Mononuclear cell (primary cell): ENCODE data around the gene CXCR6. TPM values are rescaled to one million over a fixed set of nuclear protein-coding genes. Genes with fewer than 3 reads are reported as not detected.
"Not testable (repeated sequence)": the region's sequence is repeated elsewhere in the genome, so short reads cannot be mapped to it uniquely, and the experiment has no call there.

Experiments used
- H3K27me3 ChIP-seq: 2 replicates; pipeline ENCODE4 v1.6.0; 2011; ENCODE audit warnings: low read length, control low read depth; ENCODE audit not compliant: insufficient read depth
- H3K4me1 ChIP-seq: 2 replicates; pipeline ENCODE4 v1.5.1; 2011; ENCODE audit warnings: mild to moderate bottlenecking, low read length, control low read depth; ENCODE audit not compliant: insufficient read depth
- H3K4me3 ChIP-seq: 2 replicates; pipeline ENCODE4 v1.5.1; 2011; ENCODE audit warnings: mild to moderate bottlenecking, low read length, moderate library complexity
- H3K9me3 ChIP-seq: 2 replicates; pipeline ENCODE4 v1.5.1; 2011; ENCODE audit warnings: low read depth, mild to moderate bottlenecking, control low read depth, low read length
- total RNA-seq: library from RNA; depleted of rRNA; stranded (reverse); fragments of >200 nt; gene quantifications from one replicate; pipeline ENCODE4 v1.2.3, GENCODE V29; 2012

Gene CXCR6
- total RNA-seq, 1 donor: 5.2 TPM

GRCh38 chr3:45992821-45993221 is 49.6 kb downstream of the CXCR6 start:
- H3K4me1 ChIP-seq: peaks cover 78% of the 10 kb centered on the region
- H3K27me3 ChIP-seq: no peaks in the 10 kb centered on the region
- H3K4me3 ChIP-seq: no peak overlapping the region

GRCh38 chr3:45993421-45994027 is 50.3 kb downstream of the CXCR6 start:
- Histone ChIP-seq H3K9me3 (no peaks in the 10 kb centered on the region), H3K4me3 (no peak overlapping the region), H3K27me3 (no peaks in the 10 kb centered on the region), H3K4me1 (peaks cover 71% of the 10 kb centered on the region)

More at GRCh38 chr3:45992821-45993221, 49.6 kb downstream of the CXCR6 start:
- no peaks in the 10 kb centered on the region for H3K9me3 ChIP-seq

GRCh38 chr3:45994419-45995235 is 51.4 kb downstream of the CXCR6 start:
- Histone ChIP-seq H3K27me3 (no peaks in the 10 kb centered on the region), H3K4me3 (peak overlapping the region; percentile 97), H3K4me1 (peaks cover 60% of the 10 kb centered on the region), H3K9me3 (no peaks in the 10 kb centered on the region)

- H3K4me1 ChIP-seq: peaks cover 52% of the 10 kb centered on the region
- no peaks in the 10 kb centered on the region for H3K9me3 ChIP-seq
- H3K4me3 ChIP-seq: peak within 1 kb of the TSS; percentile 97
- no peaks in the 10 kb centered on the region for H3K27me3 ChIP-seq
These were observed 52.2 kb downstream of the CXCR6 start, which contains the start of gene FYCO1 for GRCh38 chr3:45995236-45996192. FYCO1 (minus strand) TSS chr3:45995824; CDS start chr3:45984910, 10,914 bp downstream.

- not testable (repeated sequence) for H3K4me3 ChIP-seq, H3K9me3 ChIP-seq, H3K27me3 ChIP-seq
- peaks cover 34% of the 10 kb centered on the region for H3K4me1 ChIP-seq
These were observed 54.2 kb downstream of the CXCR6 start for GRCh38 chr3:45997499-45997898.

- H3K27me3 ChIP-seq: no peaks in the 10 kb centered on the region
- no peaks in the 10 kb centered on the region for H3K9me3 ChIP-seq
- H3K4me1 ChIP-seq: peaks cover 30% of the 10 kb centered on the region
- no peak overlapping the region for H3K4me3 ChIP-seq
These were observed 54.7 kb downstream of the CXCR6 start for GRCh38 chr3:45997942-45998341.

Other genes with a start within 250 kb of the CXCR6 start
- gene SLC6A20, start 146.9 kb upstream of the CXCR6 start, total RNA-seq: 0.10 TPM
- 8.5 TPM for gene LZTFL1, start 101.3 kb upstream of the CXCR6 start, total RNA-seq
- gene CCR9, start 56.9 kb upstream of the CXCR6 start, total RNA-seq: 0.94 TPM
- gene FYCO1, start 52.4 kb downstream of the CXCR6 start, total RNA-seq: 12.1 TPM
- gene XCR1, start 84.0 kb downstream of the CXCR6 start, total RNA-seq: 1.0 TPM